Activated CD4-positive, alpha-beta T cell treated with anti-CD3 and anti-CD28 coated beads, Interleukin-2, amount 50 U/mL, for 4 hours (primary cell): Measurements from ENCODE around the gene TMEM176B.
"Not testable (repeated sequence)": the region's sequence is repeated elsewhere in the genome, so short reads cannot be mapped to it uniquely, and the experiment has no call there.

Source experiments
- DNase-seq, 2 experiments: peaks; one replicate each; pipeline ENCODE4 v3.0.0-alpha.2; 2020

TMEM176B gene

DNA sequence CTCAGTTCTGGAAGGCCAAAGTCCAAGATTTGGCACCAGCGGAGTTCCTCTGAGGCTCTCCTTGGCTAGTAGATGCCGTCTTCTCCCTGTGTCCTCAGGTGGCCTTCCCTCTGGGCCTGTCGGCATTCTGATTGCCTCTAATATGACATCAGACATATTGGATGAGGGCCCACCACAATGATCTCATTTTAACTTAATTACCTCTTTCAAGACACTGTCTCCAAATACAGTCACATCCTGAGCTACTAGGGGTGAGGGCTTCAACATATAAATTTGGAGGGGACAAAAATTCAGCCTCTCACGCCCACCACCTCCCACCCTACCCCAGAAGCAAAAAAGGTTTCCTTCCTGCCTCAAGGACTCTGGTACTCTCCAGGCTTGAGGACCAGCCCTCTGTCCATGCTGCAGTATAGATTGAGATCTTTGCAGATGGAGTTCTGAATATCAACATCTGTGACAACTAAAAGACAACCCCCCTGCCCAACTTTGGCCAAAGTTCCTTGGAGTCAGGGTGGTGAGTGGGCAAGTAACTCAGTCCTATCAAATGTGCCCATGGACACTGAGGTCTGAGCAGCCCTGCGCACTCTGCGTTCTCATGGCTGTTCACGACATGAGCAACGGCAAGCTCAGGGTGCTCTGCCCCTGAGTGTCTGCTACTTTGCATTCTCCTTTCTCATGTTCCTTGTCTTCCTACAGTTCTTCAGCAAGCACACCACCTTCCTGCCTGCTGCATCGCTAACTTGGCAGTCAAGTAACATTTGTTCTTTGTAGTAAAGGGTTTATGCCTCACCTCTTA is 11.5 kb downstream of the TMEM176B start:
- DNase-seq: no peak

DNA sequence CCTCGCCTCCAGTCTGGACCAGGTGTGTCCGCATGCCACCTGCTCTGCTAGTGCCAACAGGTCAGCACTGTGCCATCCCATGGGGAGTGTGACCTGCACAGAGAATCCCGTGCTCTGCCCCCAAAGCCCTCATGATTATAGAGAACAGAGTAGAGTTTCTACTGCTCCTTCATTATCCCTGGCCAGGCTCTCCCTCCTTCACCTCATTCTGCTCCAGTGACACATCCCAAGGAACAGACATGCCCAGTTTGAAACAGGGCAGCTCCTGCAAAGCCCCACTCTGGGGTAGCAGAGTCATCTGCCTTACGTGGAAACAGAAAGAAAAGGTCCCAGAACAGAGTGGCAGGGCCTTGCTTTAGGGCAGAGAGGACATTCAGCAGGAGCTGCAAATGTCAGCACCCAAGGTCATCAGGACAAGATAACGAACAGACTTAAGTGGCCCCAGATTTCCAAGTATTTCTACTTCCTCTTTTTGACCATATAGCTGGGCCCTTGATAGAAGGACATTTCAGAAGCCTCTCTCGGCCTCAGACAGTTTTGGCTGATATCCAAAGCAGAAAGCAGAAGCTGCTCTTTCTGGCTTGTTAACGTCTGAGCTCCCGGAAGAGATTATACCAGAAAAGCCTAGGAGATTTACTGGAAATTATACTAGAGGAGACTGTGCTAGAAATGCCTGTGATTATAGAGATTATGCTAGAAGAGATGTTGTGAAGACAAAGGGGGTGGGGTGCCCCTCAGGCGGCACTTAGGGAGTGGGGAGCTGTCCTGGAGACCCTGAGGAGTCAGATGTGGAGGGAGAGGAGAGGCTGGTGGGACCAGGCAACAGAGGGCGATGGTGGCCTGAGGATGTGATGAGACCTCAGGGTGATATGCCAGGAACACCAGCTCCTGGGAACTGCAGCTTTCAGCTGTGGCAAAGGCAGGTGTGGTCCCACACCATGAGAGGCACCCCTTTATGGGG is 12.6 kb downstream of the TMEM176B start:
- DNase-seq: no peak

DNA sequence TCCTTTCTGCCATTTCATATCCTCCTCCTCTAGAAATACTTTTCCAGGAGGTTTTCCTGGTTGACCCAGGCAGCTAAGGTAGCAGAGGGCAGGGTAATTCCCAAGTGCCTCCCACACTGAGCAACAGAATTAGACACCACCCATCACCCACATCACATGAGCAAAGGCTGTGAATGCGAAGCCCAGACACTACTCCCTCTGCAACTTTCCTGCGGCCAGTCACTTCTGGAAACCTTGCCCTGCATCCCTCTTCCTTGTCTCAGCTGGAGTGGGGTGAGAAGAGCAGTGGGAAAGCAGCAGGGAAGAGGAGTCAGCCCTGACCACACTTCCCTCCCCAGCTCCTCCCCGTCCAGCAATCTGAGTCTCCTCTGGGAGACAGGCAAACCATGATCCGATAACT is 15.2 kb downstream of the TMEM176B start:
- DNase-seq: no peak

DNA sequence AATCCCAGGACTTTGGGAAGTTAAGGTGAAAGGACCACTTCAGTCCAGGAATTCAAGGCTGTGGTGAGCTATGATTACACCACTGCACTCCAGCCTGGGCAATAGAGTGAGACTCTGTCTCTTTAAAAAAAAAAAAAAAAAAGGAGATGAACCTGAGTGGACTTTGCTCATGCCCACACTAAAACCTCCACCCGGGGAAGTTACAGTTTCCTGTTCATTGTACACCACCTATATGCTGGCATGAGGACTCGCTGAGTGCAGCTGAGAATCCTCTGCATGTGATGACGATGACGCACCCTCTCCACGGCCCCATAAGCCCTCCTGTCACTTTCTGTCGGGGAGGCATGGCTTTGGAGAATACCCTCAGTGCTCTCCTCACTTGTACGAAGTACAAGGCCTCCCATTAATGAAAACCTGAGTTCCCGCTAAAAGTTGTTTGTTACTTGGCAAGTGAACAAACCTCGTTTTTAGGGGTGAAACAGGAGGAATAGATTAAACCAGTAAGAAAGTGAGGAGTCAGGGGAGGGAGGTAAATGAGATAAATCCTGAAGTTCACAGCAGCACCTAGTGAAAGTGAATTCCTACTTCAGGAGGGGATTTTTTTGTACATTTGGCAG is 15.9 kb downstream of the TMEM176B start:
- DNase-seq: no peak

DNA sequence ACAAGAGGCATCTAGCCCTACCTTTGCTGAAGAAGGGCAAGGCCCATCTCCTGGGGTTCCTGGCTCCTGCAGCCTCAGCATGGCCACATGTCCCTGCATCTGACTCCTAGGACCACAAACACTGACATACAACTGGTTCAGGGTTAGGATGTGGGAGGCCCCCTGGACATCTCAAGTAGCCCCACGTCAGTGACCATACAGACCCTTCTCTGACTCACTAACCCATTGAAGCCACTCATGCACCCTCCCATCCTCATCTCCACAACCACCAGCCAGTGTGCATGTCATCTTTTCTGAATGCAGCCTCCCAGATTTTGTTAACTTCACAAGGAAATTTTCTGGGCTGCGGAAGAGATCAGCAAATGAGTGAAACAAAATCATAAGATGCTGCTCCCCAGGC is 18.2 kb downstream of the TMEM176B start:
- no peak for DNase-seq

DNA sequence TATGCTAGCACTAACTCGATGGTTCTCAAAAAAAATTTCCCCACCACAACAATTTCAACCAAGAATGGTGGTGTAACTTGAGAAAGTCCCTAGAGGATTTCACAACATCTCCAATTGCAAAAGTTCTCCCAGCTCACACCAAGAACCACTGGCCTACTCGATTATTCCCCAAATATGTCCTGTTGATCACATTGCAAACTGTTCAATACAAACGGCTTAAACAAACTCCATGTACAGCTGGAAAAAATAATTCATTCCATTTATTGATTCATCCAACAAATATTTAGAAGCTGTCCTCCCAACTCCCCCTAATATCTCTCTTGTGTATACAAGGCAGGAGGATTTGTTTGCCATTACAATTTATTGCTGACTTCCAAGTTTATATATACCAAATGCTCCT is 19.1 kb downstream of the TMEM176B start:
- DNase-seq: no peak

DNA sequence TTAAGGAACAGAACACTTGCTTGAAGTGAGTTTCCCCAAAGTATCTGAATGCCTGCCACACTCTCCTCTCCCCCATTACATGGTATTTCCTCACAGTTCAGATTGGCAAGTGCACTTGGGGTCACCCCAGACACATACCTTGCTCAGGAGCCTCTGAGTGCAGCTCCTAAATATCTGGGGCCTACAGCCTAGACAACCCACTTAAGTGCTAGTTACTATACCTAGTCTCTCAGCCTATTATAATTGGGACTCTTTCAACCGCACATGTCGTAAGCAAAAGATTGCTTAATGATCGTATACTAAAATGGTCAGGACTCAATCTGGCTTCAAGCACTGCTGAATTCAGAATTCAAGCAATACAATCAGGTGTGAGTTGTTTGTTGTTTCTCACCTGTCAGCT is 19.9 kb downstream of the TMEM176B start:
- DNase-seq: no peak

DNA sequence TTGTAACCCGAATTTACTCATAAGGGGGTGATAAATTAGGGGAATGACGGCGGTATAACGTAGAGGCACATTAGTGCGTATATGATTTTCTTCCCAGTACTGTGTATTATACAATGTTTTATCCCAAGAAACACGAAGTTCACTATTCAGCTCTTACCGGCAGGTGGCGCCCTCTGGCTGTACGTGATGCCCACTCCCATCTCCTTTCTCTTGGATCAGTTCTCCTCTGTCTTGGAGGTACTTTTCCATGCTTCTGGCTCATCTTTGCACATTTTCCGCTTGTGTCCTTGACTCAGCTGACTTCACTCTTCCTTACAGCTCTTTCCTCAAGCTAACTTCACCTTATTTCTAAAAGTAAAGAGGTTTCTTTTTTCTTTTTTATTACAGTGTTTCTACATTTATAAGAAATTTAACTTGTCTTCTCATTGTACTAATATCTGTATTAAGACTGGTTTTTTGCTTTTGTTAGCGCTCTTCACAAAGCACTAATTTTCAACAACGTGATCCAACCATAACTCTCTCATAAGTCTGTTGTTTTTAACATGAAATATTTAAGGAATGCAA is 21.3 kb downstream of the TMEM176B start:
- peak; percentile 69 to 73 for DNase-seq

DNA sequence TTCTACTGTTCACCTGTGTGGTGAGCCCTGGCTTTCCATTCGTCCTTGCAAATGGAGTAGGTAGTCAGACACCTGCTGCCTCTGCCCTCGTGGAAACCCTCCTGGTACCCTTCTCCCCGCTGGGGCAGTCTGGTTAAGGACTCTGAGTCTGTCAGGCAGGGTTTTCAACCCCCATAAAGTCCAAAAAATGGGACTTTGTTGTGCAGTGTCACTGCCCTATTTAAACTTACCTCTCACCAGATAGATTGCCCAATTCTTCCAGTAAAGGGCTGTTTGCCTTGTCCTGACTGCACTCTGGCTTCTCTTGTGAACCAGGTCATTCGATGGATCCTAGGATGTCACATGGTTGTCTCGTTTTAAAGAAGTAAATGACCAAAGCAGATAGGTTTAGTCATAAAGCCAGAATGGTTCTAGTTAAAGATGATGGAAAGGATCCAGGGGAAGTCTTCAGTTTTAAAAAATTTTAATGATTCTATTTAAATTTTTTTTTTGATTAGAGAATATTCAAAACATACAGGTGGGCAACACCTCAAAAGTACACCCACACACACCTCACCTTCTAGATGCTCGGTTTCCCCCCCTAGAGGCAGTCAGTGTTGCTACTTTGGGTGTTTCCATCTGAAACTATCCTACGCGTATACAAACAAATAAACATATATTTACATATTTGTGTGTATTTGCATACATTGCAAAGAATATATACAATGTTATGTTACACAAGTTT is 22.0 kb downstream of the TMEM176B start:
- no peak for DNase-seq

DNA sequence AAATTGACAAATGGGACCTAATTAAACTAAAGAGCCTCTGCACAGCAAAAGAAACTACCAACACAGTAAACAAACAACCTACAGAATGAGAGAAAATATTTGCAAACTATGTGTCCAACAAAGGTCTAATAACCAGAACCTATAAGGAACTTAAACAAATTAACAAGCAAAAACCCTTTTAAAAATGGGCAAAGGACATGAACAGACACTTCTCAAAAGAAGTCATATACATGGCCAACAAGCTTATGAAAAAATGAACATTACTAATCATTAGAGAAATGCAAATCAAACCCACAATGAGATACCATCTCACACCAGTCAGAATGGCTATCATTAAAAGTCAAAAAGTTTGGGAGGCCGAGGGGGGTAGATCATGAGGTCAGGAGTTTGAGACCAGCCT is 26.0 kb downstream of the TMEM176B start:
- not testable (repeated sequence) for DNase-seq

DNA sequence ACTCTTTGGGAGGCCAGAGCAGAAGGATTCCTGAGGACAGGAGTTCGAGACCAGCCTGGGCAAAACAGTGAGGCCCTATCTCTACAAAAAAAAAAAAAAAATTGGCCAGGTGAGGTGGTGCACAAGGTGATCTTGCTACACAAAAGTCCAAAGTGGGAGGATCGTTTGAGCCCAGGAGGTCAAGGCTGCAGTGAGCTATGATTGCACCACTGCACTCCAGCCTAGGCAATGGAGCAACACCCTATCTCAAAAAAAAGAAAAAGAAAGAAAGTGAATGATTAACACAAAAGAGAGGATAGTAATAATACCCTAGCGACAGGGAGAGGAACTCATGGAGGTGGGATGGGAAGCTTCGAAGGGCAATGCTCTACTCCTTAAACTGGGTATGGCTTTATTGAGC is 30.4 kb downstream of the TMEM176B start:
- no peak for DNase-seq

DNA sequence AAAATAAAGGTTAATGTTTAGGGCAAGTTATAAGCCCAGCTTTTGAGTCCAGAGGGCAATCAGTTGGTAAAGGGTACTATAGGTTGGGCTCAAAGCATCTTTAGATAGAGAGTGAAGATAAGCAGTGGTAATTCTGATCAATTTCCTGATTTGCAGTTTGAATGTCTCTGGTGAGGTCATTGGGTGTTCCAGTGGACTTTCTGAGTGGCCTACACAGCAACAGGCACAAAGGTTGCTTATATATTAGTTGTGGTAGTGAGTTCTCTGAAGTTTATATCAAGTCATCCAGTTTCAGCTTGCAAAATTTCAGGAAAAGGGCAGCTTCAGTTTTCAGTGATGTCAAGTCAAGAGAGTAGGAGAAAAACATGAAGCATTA is 33.8 kb downstream of the TMEM176B start:
- DNase-seq: no peak

DNA sequence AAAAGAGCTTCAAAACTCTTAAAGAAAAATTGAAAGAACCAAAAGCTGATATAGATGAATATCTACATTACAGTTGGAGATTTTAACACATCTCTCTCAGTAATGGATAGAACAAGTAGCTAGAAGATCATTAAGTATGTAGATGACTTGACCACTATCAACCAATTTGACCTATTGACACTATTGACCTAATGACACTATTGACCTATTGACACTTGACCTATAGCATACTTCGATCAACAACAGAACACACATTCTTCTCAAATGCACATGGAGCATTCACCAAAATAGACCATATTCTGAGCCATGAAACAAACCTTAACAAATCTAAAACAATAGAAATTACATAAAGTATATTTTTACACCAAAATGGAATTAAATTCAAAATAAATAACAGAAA is 40.7 kb downstream of the TMEM176B start:
- DNase-seq: no peak

DNA sequence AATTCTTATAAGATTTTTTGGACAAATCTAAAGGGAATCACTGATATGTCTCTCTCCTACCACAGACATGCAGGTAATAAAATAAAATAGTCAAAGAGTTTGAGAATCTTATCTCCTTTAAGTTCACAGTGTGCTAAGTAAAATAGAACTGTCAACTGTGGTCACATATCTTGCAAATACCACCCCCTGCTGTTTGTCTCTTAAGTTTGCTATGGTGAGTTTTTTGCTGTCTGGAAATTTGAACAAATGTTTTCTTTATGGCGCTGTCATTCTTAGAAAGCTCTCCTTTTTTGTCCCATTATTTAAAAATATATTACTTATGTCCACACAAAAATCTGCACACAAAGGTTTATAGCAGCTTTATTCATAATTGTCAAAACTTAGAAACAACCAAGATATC is 43.3 kb downstream of the TMEM176B start:
- no peak for DNase-seq

DNA sequence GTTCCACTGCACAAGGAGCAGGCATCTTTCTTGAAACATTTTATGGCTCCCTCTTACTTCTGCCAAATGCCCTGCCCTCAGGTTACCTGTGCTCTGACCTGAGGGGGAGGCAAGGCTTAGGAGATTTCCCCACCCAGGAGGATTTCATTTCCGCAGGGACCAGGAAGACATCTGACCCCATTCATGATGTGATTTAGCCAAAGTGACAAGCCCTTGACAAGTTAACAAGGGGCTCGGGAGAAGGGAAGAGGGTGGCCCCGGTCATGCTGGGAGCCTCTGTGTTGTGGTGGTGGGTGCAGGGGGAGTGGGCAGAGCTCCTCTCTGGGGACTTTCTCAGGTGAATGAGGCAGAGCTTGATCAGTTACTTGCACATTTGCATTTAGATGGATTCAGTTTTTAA is 44.0 kb downstream of the TMEM176B start:
- DNase-seq: no peak

DNA sequence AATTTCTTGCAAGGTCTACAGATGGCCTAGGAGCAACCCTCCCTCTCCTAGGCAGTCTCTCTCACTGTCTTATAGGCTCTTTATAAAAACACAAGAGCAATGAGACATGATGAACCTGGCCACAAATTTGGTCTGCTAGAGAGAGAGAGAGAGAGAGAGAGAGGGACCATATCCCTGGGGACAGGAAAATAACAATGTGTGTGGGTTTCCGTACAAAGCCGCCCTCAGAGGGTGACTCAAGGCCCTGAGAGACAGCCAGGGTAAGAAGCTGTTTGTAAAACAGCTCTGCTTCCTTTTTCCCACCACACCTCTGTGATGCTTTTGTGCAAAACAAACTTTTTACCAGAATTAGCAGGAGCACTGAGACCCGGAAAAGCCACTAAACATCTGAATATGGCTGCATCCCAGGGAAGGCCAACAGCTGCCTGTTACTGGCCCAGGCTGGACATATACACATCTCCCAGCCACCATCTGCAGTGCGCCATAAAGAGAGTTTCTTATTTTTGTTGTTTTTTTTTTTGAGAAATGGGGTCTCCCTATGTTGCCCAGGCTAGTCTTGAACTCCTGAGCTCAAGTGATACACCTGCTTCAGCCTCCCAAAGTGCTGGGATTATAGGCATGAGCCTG is 44.6 kb downstream of the TMEM176B start:
- DNase-seq: peak; percentile 66 to 69

DNA sequence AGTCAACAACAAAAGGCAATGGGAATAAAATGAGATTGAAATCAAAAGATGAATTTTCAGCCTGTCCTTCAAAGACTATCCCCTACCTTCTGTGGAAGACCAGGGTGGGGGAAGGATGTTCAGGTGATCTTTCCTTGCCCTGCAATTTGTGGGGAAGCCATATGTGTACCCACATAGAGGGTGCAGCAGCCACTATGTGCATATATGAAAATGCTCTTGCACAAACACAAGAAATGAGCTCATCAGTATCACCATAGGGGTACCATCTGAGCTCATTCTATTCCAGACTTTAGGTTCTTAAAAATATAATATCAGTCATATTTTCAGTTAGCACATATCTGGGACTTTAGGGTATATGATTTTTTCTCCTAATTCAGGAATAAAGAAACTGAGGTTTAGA is 45.2 kb downstream of the TMEM176B start:
- DNase-seq: no peak

DNA sequence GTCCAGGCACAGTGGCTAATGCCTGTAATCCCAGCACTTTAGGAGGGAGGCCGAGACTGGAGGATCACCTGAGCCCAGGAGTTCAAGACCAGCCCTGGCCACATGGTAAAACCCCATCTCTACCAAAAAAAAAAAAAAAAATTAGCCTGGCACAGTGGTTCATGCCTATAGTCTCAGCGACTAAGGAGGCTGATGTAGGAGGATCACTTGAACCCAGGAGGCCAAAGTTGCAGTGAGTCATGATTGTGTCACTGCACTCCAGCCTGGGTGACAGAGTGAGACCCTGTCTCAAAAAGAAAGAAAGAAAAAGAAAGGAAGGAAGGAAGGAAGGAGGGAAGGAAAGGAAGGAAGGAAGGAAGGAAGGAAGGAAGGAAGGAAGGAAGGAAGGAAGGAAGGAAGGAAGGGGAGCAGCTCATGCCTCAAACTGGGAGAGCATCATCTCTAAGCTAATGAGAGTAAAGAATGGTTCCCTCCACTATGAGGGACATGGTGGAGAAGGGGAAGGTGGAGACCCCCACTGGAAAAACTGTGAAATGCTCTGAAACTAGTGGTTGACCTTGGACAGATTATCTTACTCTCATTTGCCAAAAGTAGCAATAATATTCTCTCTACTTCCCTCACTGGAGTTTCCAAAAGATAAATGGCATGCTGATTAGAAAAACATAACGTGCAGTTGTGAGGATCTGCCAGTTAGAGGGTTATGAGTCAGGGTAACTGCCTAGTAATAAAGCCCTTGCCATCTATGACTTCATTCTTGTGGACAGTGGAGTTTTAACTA is 46.1 kb downstream of the TMEM176B start:
- no peak for DNase-seq

DNA sequence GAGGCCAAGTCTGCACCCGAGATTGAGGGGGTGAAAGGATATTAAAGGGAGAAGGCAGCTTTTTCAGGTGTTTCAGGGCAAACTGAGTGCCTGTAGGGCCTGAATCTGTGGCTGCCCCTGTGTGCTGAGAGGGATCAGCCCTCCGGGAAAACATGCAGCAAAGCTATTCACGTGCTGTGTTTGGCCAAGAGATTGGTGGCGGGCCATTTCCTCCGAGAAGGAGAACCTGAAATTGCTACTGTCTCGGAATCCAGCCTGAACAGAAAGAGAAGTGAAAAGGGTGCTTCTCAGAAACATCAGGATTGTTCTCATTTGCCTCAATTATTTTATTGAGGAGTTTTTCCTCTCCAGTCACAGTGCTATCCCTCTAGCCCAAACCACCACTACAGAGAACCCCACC is 46.9 kb downstream of the TMEM176B start:
- no peak for DNase-seq

DNA sequence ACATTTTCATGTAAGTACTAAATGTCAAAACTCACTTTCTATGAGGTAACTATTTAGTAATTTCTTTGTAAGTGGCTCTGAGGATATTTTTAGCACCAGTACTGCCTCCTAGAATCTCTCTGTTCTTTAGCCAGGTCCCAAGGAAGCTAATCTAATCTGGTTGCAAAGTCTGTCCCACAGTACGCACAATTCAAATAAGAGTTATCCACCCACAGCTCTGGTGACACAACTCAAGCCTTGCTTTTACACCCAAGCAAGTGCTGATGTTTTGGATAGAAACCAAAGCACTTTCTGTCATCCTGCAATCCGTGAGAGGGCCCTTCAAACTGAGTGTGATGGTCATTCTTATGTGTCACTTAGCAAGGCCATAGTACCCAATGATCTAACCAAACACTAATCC is 48.5 kb downstream of the TMEM176B start:
- DNase-seq: no peak

DNA sequence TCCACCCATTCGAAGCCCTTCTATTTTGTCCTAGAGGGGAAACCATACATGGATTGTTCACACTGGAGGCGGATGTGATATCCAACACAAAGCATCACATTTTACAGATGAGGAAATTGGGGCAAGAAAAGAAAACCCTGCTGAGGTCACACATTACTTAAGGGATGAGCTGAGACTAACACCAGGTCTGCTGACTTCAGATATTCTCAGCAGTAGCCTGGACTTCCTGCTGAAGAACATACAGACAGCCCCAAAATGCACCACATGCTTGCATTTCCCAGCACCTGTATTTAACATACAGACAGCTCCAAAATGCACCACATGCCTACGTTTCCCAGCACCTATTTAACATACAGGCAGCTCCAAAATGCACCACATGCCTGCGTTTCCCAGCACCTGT is 51.8 kb downstream of the TMEM176B start:
- no peak for DNase-seq
